OCI-LY7 (cell line): ENCODE data around the gene PLK5.

Experiments used
- EZH2phosphoT487 ChIP-seq: fragments of 200-600 bp; sonication (generic); IDR thresholded peaks from 2 replicates; pipeline ENCODE4 v1.6.1; 2018; ENCODE audit warnings: low read depth, borderline replicate concordance, mild to moderate bottlenecking, mixed run types, antibody characterized with exemption, low read length, moderate library complexity, mixed read lengths
- TF ChIP-seq, protein P1 (sequence below): fragments of 200-600 bp; sonication (generic); conservative IDR thresholded peaks from 2 replicates; pipeline ENCODE4 v1.5.1; 2014; ENCODE audit warnings: mild to moderate bottlenecking, antibody characterized with exemption, low read length, moderate library complexity, mixed read lengths

DNA sequence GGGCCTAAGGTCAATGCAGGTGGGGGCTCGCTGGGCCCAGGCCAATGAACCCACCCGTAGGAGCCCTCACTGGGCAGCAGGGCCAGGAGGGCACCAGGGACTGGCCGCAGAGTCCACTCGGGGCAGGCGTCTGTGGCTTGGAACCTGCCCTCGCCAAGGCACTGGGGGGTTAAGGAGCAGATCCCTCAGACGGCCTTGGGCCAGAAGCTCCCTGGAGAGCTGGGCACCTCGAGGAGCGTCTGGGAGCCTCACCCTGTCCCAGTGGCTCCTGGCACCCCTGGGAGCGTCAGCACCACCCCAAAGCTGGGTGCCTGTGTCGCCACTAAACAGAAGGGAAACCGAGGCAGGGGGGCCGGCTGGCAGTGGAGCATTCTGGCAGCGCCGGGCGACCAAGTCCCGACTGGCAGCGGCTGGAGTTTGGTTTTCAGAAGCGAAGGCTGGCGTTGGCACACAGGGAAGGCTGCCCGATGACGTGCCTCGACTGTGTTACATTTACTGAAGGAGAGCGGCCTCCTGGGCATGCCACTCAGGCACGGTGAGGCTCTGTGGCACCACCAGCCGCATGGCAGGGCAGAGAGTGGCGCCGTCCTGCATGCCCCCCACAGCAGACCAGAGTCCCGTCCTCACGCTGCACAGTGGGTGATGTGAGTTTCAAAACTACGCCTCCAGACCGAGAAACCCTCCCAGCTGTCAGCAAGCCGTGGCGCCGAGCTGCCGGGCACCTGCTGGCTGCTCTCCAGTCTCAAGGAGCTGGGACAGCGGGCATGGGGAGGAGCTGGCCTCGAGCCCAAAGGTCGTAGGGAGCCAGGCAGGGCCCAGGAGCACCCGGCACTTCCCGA is 53.4 kb downstream of the PLK5 start:
- TF ChIP-seq, protein P1, sequence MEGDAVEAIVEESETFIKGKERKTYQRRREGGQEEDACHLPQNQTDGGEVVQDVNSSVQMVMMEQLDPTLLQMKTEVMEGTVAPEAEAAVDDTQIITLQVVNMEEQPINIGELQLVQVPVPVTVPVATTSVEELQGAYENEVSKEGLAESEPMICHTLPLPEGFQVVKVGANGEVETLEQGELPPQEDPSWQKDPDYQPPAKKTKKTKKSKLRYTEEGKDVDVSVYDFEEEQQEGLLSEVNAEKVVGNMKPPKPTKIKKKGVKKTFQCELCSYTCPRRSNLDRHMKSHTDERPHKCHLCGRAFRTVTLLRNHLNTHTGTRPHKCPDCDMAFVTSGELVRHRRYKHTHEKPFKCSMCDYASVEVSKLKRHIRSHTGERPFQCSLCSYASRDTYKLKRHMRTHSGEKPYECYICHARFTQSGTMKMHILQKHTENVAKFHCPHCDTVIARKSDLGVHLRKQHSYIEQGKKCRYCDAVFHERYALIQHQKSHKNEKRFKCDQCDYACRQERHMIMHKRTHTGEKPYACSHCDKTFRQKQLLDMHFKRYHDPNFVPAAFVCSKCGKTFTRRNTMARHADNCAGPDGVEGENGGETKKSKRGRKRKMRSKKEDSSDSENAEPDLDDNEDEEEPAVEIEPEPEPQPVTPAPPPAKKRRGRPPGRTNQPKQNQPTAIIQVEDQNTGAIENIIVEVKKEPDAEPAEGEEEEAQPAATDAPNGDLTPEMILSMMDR = no peak
- TF ChIP-seq EZH2phosphoT487 = no peak
